SK-N-SH (cell line): ENCODE results near the gene SRBD1. TPM values are rescaled to one million over a fixed set of nuclear protein-coding genes. Genes with fewer than 3 reads are reported as not detected.

Source experiments
- CTCF ChIA-PET: fragments of 300-600, 350-600 bp; formaldehyde crosslinking; extraction: SDS; loops from one replicate; lab custom pipeline; 2021; lab: Yijun Ruan, JAX
- POLR2A ChIA-PET: fragments of 350-600 bp; sonication (Branson Sonifier 250); formaldehyde crosslinking; extraction: SDS; loops from one replicate; lab custom pipeline; 2020; ENCODE audit warnings: antibody characterized with exemption, inconsistent platforms; lab: Yijun Ruan, JAX
- DNase-seq: peaks from one replicate; pipeline ENCODE4 v3.0.0; 2012
- H2AFZ ChIP-seq: fragments of 200-600 bp; sonication (generic); 2 replicates; pipeline ENCODE4 v1.8.1; 2016; ENCODE audit warnings: antibody characterized with exemption, mild to moderate bottlenecking, low read depth
- H3F3A ChIP-seq: fragments of 200-600 bp; sonication (generic); replicated peaks from 2 replicates; pipeline ENCODE3; 2016; ENCODE audit warnings: antibody characterized with exemption, mild to moderate bottlenecking; ENCODE audit not compliant: insufficient read depth
- H3K27ac ChIP-seq, 2 experiments: fragments of 200-500 bp in 1 of 2; fragments of 200-600 bp in 1 of 2; sonication (Bioruptor generic) in 1 of 2; sonication (generic), shearing (Covaris generic) in 1 of 2; 2 replicates each; pipeline versions ENCODE4 v1.5.1 to v1.6.1; 2014 to 2016; ENCODE audit warnings: low read depth in 2 of 2, inconsistent platforms in 1 of 2, low read length in 1 of 2, mild to moderate bottlenecking in 1 of 2, mixed read lengths in 1 of 2
- H3K27me3 ChIP-seq: fragments of 200-600 bp; sonication (generic), shearing (Covaris generic); 2 replicates; pipeline ENCODE4 v1.6.1; 2016; ENCODE audit warnings: mixed run types; ENCODE audit not compliant: insufficient read depth
- H3K36me3 ChIP-seq, 2 experiments: fragments of 200-500 bp in 1 of 2; fragments of 200-600 bp in 1 of 2; sonication (Bioruptor generic) in 1 of 2; sonication (generic) in 1 of 2; replicated peaks in 1 of 2; 2 replicates each; pipeline versions ENCODE3 to v1.5.1; 2014 to 2016; ENCODE audit warnings: low read length in 1 of 2, mild to moderate bottlenecking in 1 of 2; ENCODE audit not compliant: insufficient read depth in 2 of 2, control insufficient read depth in 1 of 2
- H3K4me1 ChIP-seq, 2 experiments: fragments of 200-500 bp in 1 of 2; fragments of 200-600 bp in 1 of 2; sonication (Bioruptor generic) in 1 of 2; sonication (generic), shearing (Covaris generic) in 1 of 2; 2 replicates each; pipeline versions ENCODE4 v1.5.1 to v1.6.1; 2014 to 2016; ENCODE audit warnings: low read depth in 1 of 2, low read length in 1 of 2, mixed run types in 1 of 2; ENCODE audit not compliant: insufficient read depth in 2 of 2, control insufficient read depth in 1 of 2
- H3K4me2 ChIP-seq: fragments of 200-600 bp; sonication (generic), shearing (Covaris generic); 2 replicates; pipeline ENCODE4 v1.6.1; 2017; ENCODE audit warnings: mixed run types
- H3K4me3 ChIP-seq, 2 experiments: fragments of 200-500 bp in 1 of 2; fragments of 200-600 bp in 1 of 2; sonication (Bioruptor generic) in 1 of 2; sonication (generic), shearing (Covaris generic) in 1 of 2; 2 replicates each; pipeline versions ENCODE4 v1.5.1 to v1.8.1; 2014 to 2016; ENCODE audit warnings: low read depth in 2 of 2, inconsistent platforms in 1 of 2, low read length in 1 of 2, mild to moderate bottlenecking in 1 of 2, mixed read lengths in 1 of 2, moderate library complexity in 1 of 2
- H3K79me2 ChIP-seq: fragments of 200-600 bp; sonication (generic); 2 replicates; pipeline ENCODE4 v1.8.1; 2017; ENCODE audit warnings: mild to moderate bottlenecking; ENCODE audit not compliant: insufficient read depth
- H3K9ac ChIP-seq: fragments of 200-600 bp; sonication (generic); 2 replicates; pipeline ENCODE4 v1.6.1; 2017; ENCODE audit warnings: mixed run types
- H3K9me2 ChIP-seq: fragments of 200-600 bp; sonication (generic); 2 replicates; pipeline ENCODE4 v1.6.1; 2017; ENCODE audit warnings: mixed run types
- H3K9me3 ChIP-seq: fragments of 200-600 bp; sonication (generic); 2 replicates; pipeline ENCODE4 v1.6.1; 2017; ENCODE audit warnings: mixed run types, mild to moderate bottlenecking, moderate library complexity
- H4K20me1 ChIP-seq: fragments of 200-600 bp; sonication (generic); 2 replicates; pipeline ENCODE4 v1.6.1; 2017; ENCODE audit warnings: mild to moderate bottlenecking, mixed run types; ENCODE audit not compliant: insufficient read depth
- CHD2 ChIP-seq: fragments of 150-350 bp; IDR thresholded peaks from 2 replicates; pipeline ENCODE4 v1.6.1; 2018; ENCODE audit warnings: low read length; ENCODE audit not compliant: partially characterized antibody
- EP300 ChIP-seq, 2 experiments: IDR thresholded peaks; 2 replicates each; pipeline versions ENCODE4 v1.4.0 to v1.6.1; 2012; ENCODE audit warnings: borderline replicate concordance in 1 of 2, low read depth in 1 of 2, low read length in 1 of 2
- FOSL2 ChIP-seq: IDR thresholded peaks from 2 replicates; pipeline ENCODE4 v1.4.0; 2012; ENCODE audit warnings: low read depth, mild to moderate bottlenecking, moderate library complexity, borderline replicate concordance
- GATA2 ChIP-seq: sonication (generic); formaldehyde crosslinking; IDR thresholded peaks from 2 replicates; pipeline ENCODE4 v1.5.0; 2020; ENCODE audit warnings: mild to moderate bottlenecking, missing genetic modification reagents
- JUND ChIP-seq: IDR thresholded peaks from 2 replicates; pipeline ENCODE4 v1.4.0; 2012
- MEF2A ChIP-seq: IDR thresholded peaks from 2 replicates; pipeline ENCODE4 v1.4.0; 2012; ENCODE audit warnings: low read depth, borderline replicate concordance
- MXI1 ChIP-seq: IDR thresholded peaks from 2 replicates; pipeline ENCODE4 v1.6.1; 2012; ENCODE audit warnings: mild to moderate bottlenecking, low read depth, low read length, improper control_type of control experiment
- NFIC ChIP-seq: IDR thresholded peaks from 2 replicates; pipeline ENCODE4 v1.4.0; 2012; ENCODE audit warnings: borderline replicate concordance
- RFX5 ChIP-seq: IDR thresholded peaks from 2 replicates; pipeline ENCODE4 v1.6.1; 2012; ENCODE audit warnings: mild to moderate bottlenecking, improper control_type of control experiment, low read length
- SIN3A ChIP-seq: IDR thresholded peaks from 2 replicates; pipeline ENCODE4 v1.6.1; 2012; ENCODE audit warnings: low read depth, mild to moderate bottlenecking, low read length, moderate library complexity, borderline replicate concordance
- SMC3 ChIP-seq: IDR thresholded peaks from 2 replicates; pipeline ENCODE4 v1.6.1; 2012; ENCODE audit warnings: low read depth, low read length, improper control_type of control experiment
- TAF1 ChIP-seq: IDR thresholded peaks from 2 replicates; pipeline ENCODE4 v1.6.1; 2012; ENCODE audit warnings: low read depth, mild to moderate bottlenecking, low read length, moderate library complexity, borderline replicate concordance
- TCF12 ChIP-seq: IDR thresholded peaks from 2 replicates; pipeline ENCODE4 v1.4.0; 2012
- WGBS: methylation state at CpG from one replicate; pipeline ENCODE4 v1.1.6; 2017; ENCODE audit warnings: low lambda C conversion rate; 5-methylcytosine and 5-hydroxymethylcytosine counted together
- polyA plus RNA-seq, 3 experiments: library from polyadenylated mRNA; depleted of rRNA; stranded (reverse); fragments of >200 nt; gene quantifications; 2 replicates each; pipeline ENCODE4 v1.2.3, GENCODE V29; 2012
- TF ChIP-seq, protein P1 (sequence below): fragments of 200-600 bp; sonication (generic); IDR thresholded peaks from 2 replicates; pipeline ENCODE4 v1.6.1; 2017; ENCODE audit warnings: antibody characterized with exemption, mild to moderate bottlenecking, moderate library complexity
- TF ChIP-seq, protein P2 (sequence below): IDR thresholded peaks from 2 replicates; pipeline ENCODE4; 2012
- TF ChIP-seq, protein P3 (sequence below): IDR thresholded peaks from 2 replicates; pipeline ENCODE4 v1.4.0; 2012; ENCODE audit warnings: low read depth, borderline replicate concordance
- TF ChIP-seq, protein P4 (sequence below): fragments of 150-350 bp; IDR thresholded peaks from 2 replicates; pipeline ENCODE4 v1.6.1; 2017; ENCODE audit warnings: antibody characterized with exemption, low read length, low read depth, borderline replicate concordance
- TF ChIP-seq, protein P5 (sequence below): IDR thresholded peaks from 2 replicates; pipeline ENCODE4 v1.4.0; 2012; ENCODE audit warnings: low read depth

Gene SRBD1
- polyA plus RNA-seq, 1 of the 3 experiments (the other 2 are of a cell fraction), result 3.2 TPM

DNA sequence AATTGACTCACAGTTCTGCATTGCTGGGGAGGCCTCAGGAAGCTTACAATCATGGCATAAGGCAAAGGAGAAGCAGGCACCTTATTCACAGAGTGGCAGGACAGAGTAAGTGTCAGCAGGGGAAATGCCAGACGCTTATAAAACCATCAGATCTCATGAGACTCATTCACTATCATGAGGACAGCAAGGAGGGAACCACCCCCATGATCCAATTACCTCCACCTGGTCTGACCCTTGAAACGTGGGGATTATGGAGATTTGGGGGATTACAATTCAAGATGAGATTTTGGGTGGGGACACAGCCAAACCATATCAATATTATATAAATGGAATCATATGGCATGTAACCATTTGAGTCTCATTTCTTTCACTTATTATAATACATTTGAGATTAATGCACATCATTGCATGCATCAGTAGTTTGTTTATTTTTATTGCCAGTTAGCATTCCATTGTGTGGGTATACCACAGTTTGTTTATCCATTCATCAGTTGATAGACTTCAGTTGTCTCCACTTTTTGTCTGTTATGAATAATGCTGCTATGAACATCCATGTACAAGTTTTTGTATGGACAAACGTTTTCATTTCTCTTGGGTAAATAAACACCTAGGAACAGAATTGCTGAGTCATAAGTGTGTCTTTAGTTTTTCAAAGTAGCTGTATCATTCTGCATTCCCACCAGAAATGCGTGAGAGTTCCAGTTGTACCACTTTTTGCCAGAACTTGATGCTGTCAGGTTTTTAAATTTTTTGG, 5.8 kb upstream of the SRBD1 start:
- Histone ChIP-seq H3K9me3 (no peaks in the 10 kb centered on the region), H3K27me3 (no peaks in the 10 kb centered on the region), H3K36me3 (no peaks in the 10 kb centered on the region), H3K9me2 (no peaks in the 10 kb centered on the region), H3K4me3 (no peak overlapping the region), H3K9ac (no peak overlapping the region), H3K4me2 (no peak overlapping the region), H3K79me2 (no peaks in the 10 kb centered on the region), H3K27ac (no peak overlapping the region), H4K20me1 (no peaks in the 10 kb centered on the region), H2AFZ (no peak overlapping the region), H3F3A (no peaks in the 10 kb centered on the region), H3K4me1 (no peaks in the 10 kb centered on the region; a peak in 1 of 4 replicates)
- 47% methylated on average over 4 of the region's 4 CpGs for WGBS
- POLR2A ChIA-PET, result no interaction called here
- no peak for DNase-seq
- TF ChIP-seq, protein P1, sequence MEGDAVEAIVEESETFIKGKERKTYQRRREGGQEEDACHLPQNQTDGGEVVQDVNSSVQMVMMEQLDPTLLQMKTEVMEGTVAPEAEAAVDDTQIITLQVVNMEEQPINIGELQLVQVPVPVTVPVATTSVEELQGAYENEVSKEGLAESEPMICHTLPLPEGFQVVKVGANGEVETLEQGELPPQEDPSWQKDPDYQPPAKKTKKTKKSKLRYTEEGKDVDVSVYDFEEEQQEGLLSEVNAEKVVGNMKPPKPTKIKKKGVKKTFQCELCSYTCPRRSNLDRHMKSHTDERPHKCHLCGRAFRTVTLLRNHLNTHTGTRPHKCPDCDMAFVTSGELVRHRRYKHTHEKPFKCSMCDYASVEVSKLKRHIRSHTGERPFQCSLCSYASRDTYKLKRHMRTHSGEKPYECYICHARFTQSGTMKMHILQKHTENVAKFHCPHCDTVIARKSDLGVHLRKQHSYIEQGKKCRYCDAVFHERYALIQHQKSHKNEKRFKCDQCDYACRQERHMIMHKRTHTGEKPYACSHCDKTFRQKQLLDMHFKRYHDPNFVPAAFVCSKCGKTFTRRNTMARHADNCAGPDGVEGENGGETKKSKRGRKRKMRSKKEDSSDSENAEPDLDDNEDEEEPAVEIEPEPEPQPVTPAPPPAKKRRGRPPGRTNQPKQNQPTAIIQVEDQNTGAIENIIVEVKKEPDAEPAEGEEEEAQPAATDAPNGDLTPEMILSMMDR, result no peak
- no peak for TF ChIP-seq CHD2
- no peak for TF ChIP-seq MEF2A
- TF ChIP-seq GATA2 (CRISPR knock-in tag), result no peak
- no peak for TF ChIP-seq TAF1
- no peak for TF ChIP-seq JUND
- CTCF ChIA-PET, result interaction anchor here (0.7 to 1.5 kb wide), 6 partner anchors 9 to 162 kb away, joined by 3 to 8 read pairs (median 4); no protein-coding TSS in a partner anchor

DNA sequence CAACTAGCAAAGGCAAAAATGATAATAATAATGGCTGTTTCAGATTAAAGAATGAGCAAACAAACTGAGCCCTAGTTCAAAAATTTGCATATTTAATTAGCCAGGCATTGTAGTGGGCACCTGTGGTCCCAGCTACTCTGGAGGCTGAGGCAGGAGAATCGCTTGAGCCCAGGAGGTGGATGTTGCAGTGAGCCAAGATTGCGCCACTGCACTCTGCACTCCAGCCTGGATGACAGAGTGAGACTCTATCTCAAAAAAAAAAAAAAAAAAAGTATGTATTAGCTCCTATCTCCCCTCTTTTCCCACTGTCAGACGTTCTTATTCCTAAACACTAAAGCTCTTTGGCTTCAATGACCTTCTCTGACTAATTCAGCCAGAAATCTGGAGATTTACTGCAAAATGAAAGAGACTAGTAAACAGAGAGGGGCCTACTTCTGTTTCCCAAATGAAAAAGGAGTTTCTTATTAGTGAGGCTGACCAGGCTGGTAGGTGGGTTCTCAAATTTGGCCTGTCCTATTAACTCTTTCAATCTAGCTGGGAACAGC, 3.9 kb upstream of the SRBD1 start:
- Histone ChIP-seq H3F3A (peaks cover 5% of the 10 kb centered on the region), H4K20me1 (no peaks in the 10 kb centered on the region), H2AFZ (no peak overlapping the region), H3K9me3 (no peaks in the 10 kb centered on the region), H3K4me1 (peaks cover 3 to 6% of the 10 kb centered on the region in 2 experiments; a peak in 3 of 4 replicates), H3K9ac (no peak overlapping the region), H3K9me2 (no peaks in the 10 kb centered on the region), H3K36me3 (no peaks in the 10 kb centered on the region), H3K27me3 (no peaks in the 10 kb centered on the region), H3K4me2 (no peak overlapping the region), H3K27ac (no peak overlapping the region), H3K79me2 (peaks cover 6% of the 10 kb centered on the region), H3K4me3 (no peak overlapping the region)
- no peak for DNase-seq
- CTCF ChIA-PET, result no interaction called here
- POLR2A ChIA-PET, result no interaction called here
- 78% methylated on average over 3 of the region's 3 CpGs for WGBS
- no peak for TF ChIP-seq SIN3A
- TF ChIP-seq SMC3, result no peak
- TF ChIP-seq MXI1, result no peak
- TF ChIP-seq, protein P2, sequence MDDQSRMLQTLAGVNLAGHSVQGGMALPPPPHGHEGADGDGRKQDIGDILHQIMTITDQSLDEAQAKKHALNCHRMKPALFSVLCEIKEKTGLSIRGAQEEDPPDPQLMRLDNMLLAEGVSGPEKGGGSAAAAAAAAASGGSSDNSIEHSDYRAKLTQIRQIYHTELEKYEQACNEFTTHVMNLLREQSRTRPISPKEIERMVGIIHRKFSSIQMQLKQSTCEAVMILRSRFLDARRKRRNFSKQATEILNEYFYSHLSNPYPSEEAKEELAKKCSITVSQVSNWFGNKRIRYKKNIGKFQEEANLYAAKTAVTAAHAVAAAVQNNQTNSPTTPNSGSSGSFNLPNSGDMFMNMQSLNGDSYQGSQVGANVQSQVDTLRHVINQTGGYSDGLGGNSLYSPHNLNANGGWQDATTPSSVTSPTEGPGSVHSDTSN, result no peak
- TF ChIP-seq, protein P3, sequence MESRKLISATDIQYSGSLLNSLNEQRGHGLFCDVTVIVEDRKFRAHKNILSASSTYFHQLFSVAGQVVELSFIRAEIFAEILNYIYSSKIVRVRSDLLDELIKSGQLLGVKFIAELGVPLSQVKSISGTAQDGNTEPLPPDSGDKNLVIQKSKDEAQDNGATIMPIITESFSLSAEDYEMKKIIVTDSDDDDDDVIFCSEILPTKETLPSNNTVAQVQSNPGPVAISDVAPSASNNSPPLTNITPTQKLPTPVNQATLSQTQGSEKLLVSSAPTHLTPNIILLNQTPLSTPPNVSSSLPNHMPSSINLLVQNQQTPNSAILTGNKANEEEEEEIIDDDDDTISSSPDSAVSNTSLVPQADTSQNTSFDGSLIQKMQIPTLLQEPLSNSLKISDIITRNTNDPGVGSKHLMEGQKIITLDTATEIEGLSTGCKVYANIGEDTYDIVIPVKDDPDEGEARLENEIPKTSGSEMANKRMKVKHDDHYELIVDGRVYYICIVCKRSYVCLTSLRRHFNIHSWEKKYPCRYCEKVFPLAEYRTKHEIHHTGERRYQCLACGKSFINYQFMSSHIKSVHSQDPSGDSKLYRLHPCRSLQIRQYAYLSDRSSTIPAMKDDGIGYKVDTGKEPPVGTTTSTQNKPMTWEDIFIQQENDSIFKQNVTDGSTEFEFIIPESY, result no peak
- TF ChIP-seq, protein P4, sequence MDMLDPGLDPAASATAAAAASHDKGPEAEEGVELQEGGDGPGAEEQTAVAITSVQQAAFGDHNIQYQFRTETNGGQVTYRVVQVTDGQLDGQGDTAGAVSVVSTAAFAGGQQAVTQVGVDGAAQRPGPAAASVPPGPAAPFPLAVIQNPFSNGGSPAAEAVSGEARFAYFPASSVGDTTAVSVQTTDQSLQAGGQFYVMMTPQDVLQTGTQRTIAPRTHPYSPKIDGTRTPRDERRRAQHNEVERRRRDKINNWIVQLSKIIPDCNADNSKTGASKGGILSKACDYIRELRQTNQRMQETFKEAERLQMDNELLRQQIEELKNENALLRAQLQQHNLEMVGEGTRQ, result no peak
- no peak for TF ChIP-seq RFX5
- TF ChIP-seq NFIC, result no peak
- TF ChIP-seq, protein P1, result no peak
- TF ChIP-seq, protein P5, sequence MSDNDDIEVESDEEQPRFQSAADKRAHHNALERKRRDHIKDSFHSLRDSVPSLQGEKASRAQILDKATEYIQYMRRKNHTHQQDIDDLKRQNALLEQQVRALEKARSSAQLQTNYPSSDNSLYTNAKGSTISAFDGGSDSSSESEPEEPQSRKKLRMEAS, result no peak
- TF ChIP-seq TCF12, result no peak
- no peak for TF ChIP-seq EP300 (IDR thresholded peaks at IDR 0.05; ENCODE audit: borderline replicate concordance in 1 of 2, low read depth in 1 of 2, low read length in 1 of 2)
- no peak for TF ChIP-seq FOSL2
